Erythroblast (primary cell): ENCODE data around the gene KRTAP5-9.
"Not testable (repeated sequence)": the region's sequence is repeated elsewhere in the genome, so short reads cannot be mapped to it uniquely, and the experiment has no call there.

Source experiments
- DNase-seq, 2 experiments: peaks; one replicate each; lab custom pipeline; 2025; lab: John Stamatoyannopoulos, UW
- GATA1 ChIP-seq: IDR thresholded peaks from 2 replicates; pipeline ENCODE4 v1.6.1; 2011; ENCODE audit warnings: low read depth, mild to moderate bottlenecking, control low read depth, low read length, moderate library complexity
- POLR2A ChIP-seq: IDR thresholded peaks from 2 replicates; pipeline ENCODE4 v1.6.1; 2011; ENCODE audit warnings: mild to moderate bottlenecking, low read length

Gene KRTAP5-9

DNA sequence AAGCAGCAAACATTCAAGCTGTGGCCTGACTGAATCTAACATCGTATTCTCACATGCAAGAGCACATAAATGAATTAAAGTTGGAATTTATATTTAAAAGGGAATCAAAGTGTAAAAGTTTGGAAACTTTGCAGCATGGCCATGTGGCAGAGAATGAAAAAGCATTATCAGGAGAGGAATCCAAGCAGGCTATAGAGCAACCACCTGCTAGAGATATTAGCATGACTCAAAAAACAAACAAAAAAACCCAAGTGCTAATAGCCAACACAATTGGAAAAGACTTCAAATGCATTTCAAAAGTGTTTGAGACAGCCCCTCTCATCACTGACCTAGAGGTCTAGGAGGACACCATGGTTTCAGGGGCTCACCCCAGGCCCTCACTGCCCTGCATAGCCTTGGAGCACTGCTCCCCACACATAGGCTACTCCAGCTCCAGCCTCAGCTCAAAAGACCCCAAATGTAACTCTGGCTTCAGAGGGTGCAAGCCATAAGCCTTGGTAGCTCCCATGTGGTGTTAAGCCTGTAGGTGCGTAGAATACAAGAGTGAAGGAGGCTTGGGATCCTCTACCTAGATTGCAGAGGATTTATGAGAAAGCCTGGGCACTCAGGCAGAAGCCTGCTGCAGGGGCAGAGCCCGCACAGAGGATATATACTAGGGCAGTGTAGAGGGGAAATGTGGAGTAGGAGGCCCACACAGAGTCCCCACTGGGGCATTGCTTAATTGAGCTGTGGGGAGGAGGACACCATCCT is 22.9 kb upstream of the KRTAP5-9 start:
- DNase-seq = no peak
- TF ChIP-seq GATA1 (no peak), POLR2A (no peak)

DNA sequence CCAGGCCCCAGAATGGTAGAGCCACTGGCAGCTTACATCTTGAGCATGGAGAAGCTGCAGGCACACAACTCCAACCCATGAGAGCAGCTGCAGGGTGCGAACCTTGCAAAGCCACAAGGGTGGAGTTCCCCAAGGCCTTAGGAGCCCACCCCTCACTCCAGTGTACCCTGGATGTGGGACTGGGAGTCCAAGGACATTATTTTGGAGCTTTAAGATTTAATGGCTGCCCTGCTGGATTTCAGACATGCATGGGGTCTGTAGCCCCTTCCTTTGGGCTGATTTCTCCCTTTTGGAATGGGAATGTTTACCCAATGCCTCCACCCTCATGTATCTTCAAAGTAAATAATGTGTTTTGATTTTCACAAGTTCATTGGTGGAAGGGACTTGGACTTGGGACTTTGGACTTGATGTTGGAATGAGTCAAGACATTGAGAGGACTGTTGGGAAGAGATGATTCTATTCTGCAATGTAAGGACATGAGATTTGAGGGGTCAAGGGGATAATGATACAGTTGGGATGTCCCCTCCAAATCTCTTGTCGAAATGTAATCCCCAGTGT is 22.2 kb upstream of the KRTAP5-9 start:
- TF ChIP-seq GATA1 (no peak), POLR2A (no peak)
- DNase-seq = no peak

DNA sequence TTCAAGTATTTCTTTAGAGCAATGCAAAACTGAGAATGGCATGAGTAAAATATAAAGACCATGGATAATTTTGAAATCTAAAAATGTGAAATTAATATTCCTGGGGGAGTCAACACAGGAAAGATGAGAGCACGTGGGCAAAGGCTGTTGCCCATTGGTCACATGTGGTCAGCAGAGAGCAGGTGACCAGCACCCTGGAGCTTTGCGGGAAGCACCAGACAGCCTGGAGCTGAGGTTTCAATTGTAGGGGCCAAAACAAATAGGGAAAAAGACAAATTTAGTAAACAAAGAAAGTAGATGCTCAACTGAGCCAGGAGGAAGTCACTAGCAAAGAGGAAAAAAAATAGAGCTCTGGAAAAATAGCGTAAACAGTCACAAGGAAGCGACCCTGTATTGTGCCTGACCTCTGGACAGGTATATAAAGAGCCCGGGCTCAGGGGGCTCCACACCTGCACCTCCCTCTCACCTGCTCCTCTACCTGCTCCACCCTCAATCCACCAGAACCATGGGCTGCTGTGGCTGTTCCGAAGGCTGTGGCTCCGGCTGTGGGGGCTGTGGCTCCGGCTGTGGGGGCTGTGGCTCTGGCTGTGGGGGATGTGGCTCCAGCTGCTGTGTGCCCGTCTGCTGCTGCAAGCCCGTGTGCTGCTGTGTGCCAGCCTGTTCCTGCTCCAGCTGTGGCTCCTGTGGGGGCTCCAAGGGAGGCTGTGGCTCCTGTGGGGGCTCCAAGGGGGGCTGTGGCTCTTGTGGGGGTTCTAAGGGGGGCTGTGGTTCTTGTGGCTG is 21.2 kb upstream of the KRTAP5-9 start, which contains the start of gene KRTAP5-7:
Gene KRTAP5-7, plus strand, starts transcription at position 472 of the 780 bp plus-strand sequence. Its CDS starts 34 bp downstream, at position 506.
- DNase-seq = not testable (repeated sequence)

DNA sequence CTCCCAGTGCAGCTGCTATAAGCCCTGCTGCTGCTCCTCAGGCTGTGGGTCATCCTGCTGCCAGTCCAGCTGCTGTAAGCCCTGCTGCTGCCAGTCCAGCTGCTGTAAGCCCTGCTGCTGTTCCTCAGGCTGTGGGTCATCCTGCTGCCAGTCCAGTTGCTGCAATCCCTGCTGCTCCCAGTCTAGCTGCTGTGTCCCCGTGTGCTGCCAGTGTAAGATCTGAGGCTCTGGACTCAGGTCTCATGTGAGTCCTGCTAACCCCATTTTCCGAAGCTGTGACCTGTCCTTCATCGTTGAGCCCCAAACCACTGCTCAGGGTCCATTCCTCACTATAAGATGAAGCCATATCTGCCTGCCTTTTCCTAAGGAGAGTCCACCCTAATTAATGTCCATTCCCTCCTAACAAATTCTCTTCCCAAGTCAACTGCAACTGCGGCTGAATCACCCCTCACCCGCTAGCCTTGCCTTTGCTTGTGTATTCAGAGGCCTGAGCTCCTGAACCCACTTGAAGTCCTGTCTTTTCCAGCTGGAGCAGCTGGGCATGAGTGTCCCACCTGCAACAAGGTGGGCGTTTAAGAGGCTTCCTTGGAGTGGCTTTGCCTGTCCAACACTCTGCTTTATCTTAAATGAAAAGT is 20.5 kb upstream of the KRTAP5-9 start:
- DNase-seq = no peak
- TF ChIP-seq POLR2A (no peak), GATA1 (no peak)

DNA sequence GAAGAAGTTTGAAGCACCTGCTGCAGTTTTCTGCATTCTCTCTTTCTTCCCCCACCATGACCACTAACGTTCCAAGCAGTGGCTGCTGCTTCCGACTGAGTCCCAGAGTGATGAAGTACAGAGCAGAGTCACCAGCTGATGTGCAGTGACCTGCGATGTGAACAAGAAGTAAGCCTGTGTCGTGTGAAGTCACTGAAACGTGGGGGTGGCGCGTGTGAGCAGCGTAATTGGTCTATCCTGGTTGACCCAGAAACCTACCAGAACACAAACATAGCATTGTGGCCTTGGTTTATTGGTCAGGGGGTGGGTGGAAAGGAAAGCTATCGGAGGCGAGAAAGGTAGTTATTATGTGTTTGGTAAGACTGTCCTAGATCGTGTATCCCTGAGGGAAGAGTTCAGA is 17.6 kb upstream of the KRTAP5-9 start:
- TF ChIP-seq GATA1 (no peak), POLR2A (no peak)
- no peak for DNase-seq

DNA sequence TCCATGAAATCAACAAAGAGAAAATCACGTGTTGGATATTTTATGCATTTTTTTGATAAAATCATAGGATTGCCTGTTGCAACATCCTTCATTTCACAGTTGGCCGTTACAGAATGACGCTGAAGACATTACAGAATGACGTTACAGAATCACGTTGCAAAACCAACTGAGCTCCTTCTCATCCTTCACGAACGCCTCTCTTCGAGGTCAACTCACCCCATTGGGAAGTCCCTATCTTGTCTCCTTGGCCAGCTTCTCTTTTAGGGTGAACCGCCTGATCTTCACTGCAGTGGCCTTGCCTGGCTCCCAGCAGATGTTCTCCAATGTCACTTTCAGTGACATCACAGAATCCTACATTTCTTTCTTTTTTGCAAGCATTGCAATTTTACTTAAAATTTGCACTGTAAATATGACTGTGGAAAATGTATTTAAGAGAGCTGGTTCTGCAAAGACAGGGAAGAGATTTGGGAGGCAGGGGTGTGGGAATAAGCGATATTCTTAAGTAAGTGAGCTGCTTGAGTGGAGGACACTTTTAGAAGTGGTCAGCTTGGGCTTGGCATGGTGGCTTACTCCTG is 16.1 kb upstream of the KRTAP5-9 start:
- DNase-seq = no peak
- TF ChIP-seq GATA1 (no peak), POLR2A (no peak)

DNA sequence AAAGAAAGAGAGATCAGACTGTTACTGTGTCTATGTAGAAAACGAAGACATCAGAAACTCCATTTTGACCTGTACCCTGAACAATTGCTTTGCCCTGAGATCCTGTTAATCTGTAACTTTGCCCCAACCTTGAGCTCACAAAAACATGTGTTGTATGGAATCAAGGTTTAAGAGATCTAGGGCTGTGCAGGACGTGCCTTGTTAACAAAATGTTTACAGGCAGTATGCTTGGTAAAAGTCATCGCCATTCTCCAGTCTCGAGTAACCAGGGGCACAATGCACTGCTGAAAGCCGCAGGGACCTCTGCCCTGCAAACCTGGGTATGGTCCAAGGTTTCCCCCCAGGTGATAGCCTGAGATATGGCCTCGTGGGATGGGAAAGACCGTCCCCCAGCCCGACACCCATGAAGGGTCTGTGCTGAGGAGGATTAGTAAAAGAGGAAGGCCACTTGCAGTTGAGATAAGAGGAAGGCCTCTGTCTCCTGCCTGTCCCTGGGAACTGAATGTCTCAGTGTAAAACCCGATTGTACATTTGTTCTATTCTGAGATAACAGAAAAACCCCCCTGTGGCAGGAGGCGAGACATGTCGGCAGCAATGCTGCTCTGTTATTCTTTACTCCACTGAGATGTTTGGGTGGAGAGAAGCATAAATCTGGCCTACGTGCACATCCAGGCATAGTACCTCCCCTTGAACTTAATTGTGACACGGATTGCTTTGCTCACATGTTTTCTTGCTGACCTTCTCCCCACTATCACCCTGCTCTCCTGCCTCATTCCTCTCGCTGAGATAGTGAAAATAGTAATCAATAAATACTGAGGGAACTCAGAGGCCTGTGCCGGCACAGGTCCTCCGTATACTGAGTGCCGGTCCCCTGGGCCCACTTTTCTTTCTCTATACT is 13.3 kb upstream of the KRTAP5-9 start:
- peak; percentile 7 to 63 for DNase-seq

DNA sequence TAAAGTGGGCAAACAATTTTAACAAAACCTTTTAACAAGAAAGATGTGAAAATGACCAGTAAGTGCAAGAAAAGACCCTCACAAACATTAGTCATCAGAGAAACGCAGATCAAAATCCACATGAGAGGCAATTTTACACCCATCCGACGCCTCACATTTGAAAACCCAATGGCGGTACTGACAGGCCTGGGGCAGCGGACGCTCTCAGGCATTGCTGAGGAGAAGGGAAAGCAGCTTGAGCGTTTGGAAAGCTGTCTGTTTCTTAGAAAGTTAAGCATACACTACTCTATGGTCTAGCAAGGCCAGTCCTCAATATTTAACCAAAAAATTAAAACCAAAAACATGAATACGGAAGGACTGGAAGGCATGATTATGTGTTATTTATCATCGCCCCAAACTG is 12.4 kb upstream of the KRTAP5-9 start:
- DNase-seq = no peak
- TF ChIP-seq POLR2A (no peak), GATA1 (no peak)

DNA sequence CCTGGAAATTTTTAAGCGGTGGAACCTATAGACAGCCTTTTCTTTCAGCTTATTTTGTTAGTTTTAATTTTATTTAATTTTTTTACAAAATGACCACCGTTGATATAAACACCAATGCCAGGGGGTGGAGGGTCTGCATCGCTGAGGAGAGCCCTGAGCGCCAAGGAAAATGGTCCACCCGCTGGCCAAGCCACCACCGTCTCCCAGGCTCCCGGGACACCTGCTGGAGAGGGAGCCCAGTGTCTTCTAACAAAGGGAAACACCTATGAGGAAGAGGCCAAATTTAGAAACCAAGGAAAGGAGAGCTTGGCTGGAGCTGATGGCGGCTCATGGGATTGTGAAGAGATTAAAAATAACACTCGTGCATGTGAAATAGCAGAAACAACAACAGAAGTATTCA is 10.7 kb upstream of the KRTAP5-9 start:
- no peak for DNase-seq
- TF ChIP-seq GATA1 (no peak), POLR2A (no peak)

DNA sequence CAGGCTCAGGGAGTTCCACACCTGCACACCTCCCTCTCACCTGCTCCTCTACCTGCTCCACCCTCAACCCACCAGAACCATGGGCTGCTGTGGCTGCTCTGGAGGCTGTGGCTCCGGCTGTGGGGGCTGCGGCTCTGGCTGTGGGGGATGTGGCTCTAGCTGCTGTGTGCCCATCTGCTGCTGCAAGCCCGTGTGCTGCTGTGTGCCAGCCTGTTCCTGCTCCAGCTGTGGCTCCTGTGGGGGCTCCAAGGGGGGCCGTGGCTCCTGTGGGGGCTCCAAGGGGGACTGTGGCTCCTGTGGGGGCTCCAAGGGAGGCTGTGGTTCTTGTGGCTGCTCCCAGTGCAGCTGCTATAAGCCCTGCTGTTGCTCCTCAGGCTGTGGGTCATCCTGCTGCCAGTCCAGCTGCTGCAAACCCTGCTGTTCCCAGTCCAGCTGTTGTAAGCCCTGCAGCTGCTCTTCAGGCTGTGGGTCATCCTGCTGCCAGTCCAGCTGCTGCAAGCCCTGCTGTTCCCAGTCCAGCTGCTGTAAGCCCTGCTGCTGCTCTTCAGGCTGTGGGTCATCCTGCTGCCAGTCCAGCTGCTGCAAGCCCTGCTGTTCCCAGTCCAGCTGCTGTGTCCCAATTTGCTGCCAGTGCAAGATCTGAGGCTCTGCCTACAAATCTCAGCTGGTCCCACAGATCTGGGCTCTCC is 10.1 kb upstream of the KRTAP5-9 start, which contains the start of gene KRTAP5-8:
Gene KRTAP5-8, plus strand, starts transcription at position 49 of the 689 bp plus-strand sequence. Its CDS starts 31 bp downstream, at position 80.
- not testable (repeated sequence) for DNase-seq

DNA sequence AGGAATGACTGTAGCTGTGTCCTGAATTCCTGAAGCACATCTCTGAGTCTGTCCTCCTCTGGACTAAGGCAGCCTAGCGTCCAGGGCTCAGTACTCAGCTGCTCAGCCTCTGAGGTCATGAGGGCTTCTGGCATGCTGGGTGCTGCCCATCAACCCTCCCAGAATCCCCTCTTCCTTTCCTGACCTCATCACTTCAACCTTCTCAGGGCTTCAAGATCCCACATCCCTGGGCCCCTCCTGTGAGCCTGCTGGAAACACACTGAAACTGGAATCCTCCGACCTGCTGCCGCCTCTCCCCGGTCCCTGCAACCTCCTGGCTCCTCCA is 9.6 kb upstream of the KRTAP5-9 start:
- TF ChIP-seq POLR2A = no peak
- no peak for TF ChIP-seq GATA1
- no peak for DNase-seq

DNA sequence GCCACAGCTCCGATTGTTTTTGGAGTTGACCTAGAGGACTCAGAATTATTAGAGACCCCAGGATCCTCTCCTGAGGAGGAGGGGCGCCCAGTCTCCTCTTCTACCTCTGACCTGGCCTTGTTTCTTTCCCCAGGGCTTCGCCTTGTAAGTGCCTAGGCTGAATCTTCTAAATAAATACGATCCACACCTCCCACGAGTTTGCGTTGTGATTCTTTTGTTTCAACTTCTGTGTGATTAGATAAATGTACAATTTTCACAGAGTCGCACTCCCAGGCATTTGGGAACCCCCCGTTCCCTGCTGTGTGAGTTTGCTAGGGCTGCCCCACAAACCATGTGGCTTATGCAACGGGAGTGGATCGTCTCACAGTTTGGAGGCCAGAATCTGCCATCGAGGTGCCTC is 9.2 kb upstream of the KRTAP5-9 start:
- TF ChIP-seq POLR2A = no peak
- no peak for TF ChIP-seq GATA1
- no peak for DNase-seq

DNA sequence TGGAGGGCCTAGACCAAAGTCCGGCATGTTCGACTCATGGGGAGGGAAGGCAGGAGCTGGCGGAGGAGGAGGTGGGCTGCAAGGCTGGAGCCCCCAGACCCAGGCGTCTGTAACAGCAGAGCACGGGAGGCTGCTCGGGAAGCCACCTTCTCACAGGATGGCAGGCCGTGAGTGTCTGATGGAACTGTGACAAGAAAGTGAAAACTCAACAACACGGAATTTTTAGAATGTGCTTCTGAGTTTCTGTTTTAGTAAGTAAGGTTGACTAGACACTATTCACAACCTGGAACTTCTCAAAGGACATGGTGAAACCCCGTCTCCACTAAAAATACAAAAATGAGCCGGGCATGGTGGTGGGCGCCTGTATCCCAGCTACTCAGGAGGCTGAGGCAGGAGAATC is 8.2 kb upstream of the KRTAP5-9 start:
- not testable (repeated sequence) for DNase-seq

DNA sequence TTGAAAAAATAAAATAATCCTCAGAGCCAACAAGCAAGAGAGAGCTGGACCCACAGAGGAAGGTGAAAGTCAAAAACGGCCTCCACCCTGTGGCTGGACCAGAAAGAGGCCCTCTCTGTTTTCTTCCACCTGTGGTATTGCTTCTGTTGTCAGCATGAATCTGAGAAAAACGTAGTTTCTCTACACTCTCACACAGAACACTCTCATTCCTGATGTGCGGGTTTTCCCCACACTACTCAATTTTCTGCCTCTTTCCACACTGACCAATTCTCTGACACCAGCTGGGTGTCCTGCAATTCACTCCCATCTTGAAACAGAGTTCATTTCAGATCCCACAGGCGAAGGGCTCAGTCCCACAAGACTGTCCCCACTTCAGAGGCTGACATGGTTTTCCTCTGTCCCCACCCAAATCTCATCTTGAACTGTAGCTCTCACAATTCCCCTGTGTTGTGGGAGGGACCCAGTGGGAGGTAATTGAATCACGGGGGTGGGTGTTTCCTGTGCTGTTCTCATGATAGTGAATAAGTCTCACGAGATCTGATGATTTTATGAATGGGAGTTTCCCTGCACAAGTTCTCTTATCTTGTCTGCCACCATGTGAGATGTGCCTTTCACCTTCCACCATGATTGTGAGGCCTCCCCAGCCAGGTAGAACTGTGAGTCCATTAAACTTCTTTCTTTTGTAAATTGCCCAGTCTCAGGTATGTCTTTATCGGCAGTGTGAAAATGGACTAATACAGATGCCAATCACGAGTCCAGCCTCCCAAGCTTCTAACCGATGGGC is 7.5 kb upstream of the KRTAP5-9 start:
- not testable (repeated sequence) for DNase-seq
